GM12801 (cell line): Measurements from ENCODE around the gene TBC1D1.

Experiments
- TF ChIP-seq, protein P1 (sequence below): IDR thresholded peaks from one replicate; pipeline ENCODE4 v1.5.1; 2011; ENCODE audit warnings: control low read depth; ENCODE audit not compliant: insufficient read length; ENCODE audit errors: extremely low read depth

The TBC1D1 gene

DNA sequence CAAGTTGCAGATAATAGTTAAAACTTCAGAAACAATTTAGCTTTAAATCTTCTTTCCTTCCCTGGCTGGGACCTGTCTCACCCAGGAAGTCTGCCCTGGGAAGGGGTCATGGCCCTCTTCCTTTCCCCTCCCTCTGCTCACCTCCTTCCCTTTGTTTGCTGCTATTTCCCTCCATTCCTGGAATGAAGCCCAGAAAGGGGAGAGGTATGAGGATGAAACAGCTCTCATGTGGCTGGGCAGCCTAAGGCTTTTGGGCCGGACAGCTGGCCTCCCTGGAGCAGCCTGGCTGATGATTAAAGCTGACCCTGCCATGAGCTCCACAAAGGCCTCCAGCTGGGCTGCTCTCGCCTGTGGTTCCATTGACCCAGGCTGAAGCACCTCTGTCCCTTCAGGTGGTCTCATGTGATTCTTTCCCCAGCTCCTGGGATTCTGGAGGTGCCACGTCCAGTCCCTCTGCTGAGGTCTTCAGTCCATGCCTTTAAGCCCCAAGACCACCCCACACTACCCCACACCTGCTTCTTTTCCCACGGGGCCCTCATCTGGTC lies 271.4 kb downstream of the TBC1D1 start:
- TF ChIP-seq, protein P1, sequence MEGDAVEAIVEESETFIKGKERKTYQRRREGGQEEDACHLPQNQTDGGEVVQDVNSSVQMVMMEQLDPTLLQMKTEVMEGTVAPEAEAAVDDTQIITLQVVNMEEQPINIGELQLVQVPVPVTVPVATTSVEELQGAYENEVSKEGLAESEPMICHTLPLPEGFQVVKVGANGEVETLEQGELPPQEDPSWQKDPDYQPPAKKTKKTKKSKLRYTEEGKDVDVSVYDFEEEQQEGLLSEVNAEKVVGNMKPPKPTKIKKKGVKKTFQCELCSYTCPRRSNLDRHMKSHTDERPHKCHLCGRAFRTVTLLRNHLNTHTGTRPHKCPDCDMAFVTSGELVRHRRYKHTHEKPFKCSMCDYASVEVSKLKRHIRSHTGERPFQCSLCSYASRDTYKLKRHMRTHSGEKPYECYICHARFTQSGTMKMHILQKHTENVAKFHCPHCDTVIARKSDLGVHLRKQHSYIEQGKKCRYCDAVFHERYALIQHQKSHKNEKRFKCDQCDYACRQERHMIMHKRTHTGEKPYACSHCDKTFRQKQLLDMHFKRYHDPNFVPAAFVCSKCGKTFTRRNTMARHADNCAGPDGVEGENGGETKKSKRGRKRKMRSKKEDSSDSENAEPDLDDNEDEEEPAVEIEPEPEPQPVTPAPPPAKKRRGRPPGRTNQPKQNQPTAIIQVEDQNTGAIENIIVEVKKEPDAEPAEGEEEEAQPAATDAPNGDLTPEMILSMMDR = no peak

DNA sequence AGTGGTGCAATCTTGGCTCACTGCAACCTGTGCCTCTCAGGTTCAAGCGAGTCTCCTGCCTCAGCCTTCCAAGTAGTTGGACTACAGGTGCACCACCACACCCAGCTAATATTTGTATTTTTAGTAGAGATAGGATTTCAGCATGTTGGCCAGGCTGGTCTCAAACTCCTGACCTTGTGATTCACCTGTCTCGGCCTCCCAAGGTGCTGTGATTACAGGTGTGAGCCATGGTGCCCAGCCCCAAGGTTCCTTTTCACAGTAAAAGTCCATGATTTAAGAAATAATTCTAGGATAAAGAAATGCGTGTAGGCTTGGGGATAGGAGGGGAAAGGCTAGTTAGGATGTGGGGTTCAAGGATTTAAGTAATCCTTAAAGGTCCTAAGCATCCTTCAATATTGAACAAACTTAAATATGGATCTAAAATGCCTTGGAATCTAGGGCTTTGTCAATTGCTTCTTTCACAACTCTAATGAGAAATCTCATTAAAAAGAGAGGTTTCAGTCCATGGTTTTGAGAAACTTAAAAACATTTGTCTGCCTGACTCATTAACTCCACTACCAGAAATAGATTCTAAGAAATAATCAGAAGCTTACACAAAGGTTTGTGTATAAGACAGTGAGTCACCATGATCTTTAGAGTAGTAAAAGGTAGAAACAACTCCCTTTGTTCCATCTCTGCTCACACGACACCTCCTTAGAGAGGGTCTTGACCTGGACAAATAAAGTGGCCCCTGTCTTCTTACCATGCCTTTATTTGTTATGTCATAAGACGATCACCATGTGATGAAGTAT lies 272.5 kb downstream of the TBC1D1 start:
- TF ChIP-seq, protein P1 = no peak

DNA sequence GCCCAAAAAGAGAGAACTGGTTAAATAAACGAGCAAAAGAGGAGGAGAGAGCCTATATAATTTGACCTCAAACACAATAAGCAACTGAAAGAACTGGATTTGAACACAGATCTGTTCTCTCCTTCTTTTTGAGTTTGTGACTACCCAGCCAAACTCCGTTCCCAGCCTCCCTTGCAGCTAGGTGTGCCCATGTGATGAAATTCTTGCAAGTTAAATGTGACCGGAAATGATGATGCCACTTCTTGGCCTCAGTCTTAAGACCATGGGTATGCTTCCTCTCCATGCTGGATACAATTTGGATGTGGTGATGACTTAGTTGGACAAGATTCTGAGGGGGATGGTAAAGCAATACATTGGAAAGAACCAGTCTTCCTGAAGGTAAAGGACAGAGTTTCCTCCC lies 273.5 kb downstream of the TBC1D1 start:
- TF ChIP-seq, protein P1 = no peak

DNA sequence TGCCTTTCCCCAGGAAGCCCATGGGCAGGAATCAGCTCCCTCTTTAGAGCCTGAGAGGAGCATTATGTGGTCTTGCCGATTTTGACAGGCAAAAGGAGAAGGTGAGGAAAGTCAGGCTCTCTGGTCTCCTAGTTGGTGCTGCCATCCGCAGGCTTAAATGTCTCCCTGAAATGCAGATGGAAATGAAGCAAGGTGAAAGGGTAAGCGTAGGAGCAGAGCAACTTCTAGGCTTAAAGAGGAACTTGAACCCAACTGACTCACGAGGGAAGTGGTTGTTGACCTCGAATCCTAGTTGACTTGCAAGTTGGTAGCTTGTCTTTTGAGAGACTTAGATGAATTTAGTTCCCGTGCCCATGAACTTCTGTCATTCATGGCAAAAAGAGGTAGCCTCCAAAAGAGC lies 275.2 kb downstream of the TBC1D1 start:
- TF ChIP-seq, protein P1 = no peak

DNA sequence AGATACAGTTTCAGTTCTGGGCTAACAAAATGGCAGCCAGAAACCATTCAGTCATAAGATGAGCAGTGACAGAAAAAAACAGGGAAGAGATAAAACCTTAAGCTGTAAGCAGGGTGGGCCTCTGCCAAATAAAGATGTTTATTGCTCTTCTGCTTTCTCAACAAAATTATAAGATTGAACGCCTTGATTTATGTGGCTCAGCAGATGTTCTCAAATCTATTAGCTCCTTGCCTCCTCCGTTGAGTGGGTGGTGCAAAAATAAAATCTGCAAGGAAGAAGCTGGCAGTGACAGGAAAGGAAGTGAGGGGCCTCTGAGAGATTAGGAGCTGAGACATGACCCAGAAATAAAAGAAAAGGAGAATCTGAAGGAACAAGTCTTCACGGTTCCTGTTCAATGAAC lies 275.9 kb downstream of the TBC1D1 start:
- TF ChIP-seq, protein P1 = no peak

DNA sequence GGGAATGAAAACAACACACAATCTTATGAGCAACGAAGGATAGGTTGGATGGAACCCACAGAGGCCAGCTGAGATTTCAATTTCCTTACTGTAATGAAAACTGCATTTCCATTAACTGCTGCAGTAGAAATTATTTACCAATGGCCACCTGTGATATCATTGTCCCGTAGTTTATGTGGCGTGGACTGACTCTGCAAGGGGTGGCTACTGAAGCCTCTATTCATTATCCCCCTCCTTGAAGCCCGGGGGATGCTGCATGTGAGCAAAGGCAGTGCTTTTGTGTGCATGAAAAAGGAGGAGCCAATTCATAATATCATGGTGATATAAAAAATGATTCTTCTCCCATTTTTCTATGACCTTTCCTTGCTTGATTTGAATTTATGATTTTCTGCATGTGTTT lies 277.1 kb downstream of the TBC1D1 start:
- TF ChIP-seq, protein P1 = no peak

DNA sequence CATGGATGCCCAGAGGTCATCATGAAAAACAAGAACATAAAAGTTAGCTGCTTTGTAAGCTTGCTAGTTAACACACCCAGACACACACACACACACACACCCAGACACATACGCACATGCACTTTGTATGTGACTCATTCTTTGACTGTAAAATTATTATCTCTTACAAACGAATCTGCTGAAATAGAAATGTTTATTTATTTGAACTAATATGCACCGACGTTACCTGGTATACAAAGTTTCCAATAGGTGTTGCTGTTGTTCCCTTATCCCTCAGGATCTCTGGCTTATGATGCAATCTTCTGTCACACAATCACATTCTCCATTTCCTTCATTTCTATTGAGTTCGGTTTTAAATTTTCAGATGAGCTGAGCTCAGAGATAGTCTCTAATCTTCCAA lies 278.6 kb downstream of the TBC1D1 start:
- TF ChIP-seq, protein P1 = no peak
